IPS-15b (cell line): ENCODE measurements around the gene EXOC6B.

Experiments
- H3K27me3 ChIP-seq: one replicate; pipeline ENCODE4 v1.6.1; 2013; ENCODE audit warnings: low read length; ENCODE audit not compliant: control insufficient read depth, insufficient read depth
- H3K36me3 ChIP-seq: one replicate; pipeline ENCODE4 v1.6.1; 2013; ENCODE audit warnings: low read length; ENCODE audit not compliant: control insufficient read depth, insufficient read depth
- H3K4me1 ChIP-seq: one replicate; pipeline ENCODE4 v1.6.1; 2013; ENCODE audit warnings: mild to moderate bottlenecking, low read length; ENCODE audit not compliant: control insufficient read depth, insufficient read depth
- H3K4me3 ChIP-seq: one replicate; pipeline ENCODE4 v1.5.1; 2013; ENCODE audit warnings: low read depth, low read length
- H3K9ac ChIP-seq: one replicate; pipeline ENCODE4 v1.6.1; 2013; ENCODE audit warnings: low read depth, mild to moderate bottlenecking, low read length
- H3K9me3 ChIP-seq: one replicate; pipeline ENCODE4 v1.6.1; 2013; ENCODE audit warnings: mild to moderate bottlenecking, low read length; ENCODE audit not compliant: control insufficient read depth, insufficient read depth

The EXOC6B gene

DNA sequence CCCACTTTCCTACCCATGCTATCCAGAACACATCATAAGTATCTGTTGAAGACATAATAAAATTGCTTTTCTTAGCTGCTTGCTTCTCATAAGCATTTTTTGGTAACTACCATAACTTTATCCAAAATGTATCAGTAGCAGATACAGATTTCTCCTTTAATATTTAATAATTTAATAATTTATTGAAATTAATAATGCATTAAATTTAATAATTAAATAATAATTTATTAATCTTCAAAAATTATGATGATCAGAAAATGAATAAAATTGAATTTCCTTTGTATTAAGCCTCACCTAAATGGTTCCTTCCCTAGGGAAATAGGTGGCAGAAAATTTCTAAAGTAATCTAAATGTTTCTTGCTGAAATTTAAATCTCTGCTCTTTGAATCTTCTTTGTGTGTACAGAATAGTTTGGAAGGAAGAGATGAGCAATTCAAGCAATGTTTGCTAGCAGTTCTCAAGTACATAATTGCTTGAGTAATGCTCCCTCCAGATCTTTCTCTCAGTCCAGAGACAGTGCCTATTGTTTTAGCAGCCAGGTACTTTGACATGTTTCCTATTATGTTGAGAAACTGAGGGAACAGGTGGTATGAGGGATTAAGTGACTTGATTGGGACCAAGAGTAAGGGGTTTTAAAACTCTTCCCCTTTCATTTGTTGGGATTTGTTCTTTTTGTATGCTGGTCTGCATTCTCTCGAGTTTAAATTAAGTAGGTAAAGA is 555.1 kb downstream of the EXOC6B start:
- H3K27me3 ChIP-seq = no peaks in the 10 kb centered on the region
- H3K9me3 ChIP-seq = no peaks in the 10 kb centered on the region
- no peak overlapping the region for H3K4me3 ChIP-seq
- H3K36me3 ChIP-seq = no peaks in the 10 kb centered on the region
- H3K4me1 ChIP-seq = peaks cover under 1% of the 10 kb centered on the region
- H3K9ac ChIP-seq = no peak overlapping the region

DNA sequence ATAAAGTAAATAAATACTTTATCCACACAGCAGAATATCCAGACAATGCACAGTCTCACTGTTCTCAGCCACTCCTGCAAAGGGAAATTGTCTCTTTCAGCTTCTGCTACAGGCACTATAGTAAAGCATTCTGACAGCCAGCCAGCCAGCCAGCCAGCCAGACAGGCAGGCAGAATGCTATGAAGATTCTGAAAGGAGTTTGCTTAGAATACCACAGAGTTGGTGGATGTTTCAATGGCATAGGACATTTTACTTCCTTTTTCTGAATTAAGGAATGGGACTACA is 562.1 kb downstream of the EXOC6B start:
- H3K4me3 ChIP-seq = no peak overlapping the region
- H3K9ac ChIP-seq = no peak overlapping the region
- no peaks in the 10 kb centered on the region for H3K27me3 ChIP-seq
- H3K4me1 ChIP-seq = no peaks in the 10 kb centered on the region
- H3K9me3 ChIP-seq = no peaks in the 10 kb centered on the region
- no peaks in the 10 kb centered on the region for H3K36me3 ChIP-seq

DNA sequence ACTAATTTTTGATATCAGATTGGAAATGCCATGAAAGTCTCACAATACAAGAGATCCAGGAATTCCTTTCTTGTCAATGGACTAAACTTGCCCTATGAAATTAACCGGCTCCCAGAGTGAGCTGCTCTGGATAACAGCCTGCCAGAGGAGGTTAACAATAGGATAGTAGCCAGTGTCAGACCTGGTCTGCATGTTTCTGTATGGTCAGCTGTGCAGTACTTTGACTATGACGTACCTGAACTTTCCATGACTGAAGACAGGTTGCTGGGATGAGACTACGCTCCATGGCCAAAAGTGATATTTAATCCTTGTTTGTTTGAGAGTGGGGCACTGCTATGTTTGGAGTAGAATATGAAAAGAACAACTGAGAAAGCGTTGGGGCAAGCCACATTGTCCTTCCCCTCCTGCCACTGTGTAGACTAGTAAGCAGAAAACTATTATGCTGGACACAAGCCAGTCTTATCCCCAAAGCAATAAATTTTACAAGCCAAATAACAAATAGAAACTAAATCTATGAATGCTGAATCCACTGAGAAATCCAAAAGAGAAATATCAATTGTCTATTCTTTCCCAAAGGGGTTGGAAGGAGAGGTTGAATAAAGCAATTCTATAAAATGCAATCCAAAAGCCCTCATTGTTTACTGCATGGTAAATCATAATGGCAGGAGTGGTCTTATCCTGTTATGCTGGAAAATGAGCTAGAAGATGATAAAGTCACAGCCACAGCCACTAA is 562.6 kb downstream of the EXOC6B start:
- Histone ChIP-seq H3K36me3 (no peaks in the 10 kb centered on the region), H3K9ac (no peak overlapping the region), H3K27me3 (no peaks in the 10 kb centered on the region), H3K9me3 (no peaks in the 10 kb centered on the region), H3K4me3 (no peak overlapping the region), H3K4me1 (no peaks in the 10 kb centered on the region)

DNA sequence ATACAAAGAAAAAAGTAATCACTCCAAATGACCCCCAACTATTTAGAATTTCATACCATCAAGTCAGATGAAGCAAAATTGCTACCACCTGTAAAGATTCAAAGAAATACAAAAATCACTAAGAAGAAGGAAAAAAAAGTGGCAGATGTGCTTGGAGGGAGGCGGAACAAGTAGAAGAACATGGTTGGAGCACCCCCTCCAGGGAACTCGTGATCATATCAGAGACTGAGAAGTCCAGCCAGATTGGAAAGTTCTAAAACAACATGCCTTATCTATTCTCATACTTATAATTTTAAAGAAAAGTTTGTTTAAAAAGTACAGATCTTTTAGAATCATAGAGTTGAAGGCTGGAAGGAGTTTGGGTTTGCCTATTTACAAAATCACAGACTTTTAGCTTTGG is 564.8 kb downstream of the EXOC6B start:
- no peaks in the 10 kb centered on the region for H3K27me3 ChIP-seq
- no peak overlapping the region for H3K4me3 ChIP-seq
- no peak overlapping the region for H3K9ac ChIP-seq
- no peaks in the 10 kb centered on the region for H3K9me3 ChIP-seq
- no peaks in the 10 kb centered on the region for H3K36me3 ChIP-seq
- H3K4me1 ChIP-seq = no peaks in the 10 kb centered on the region

DNA sequence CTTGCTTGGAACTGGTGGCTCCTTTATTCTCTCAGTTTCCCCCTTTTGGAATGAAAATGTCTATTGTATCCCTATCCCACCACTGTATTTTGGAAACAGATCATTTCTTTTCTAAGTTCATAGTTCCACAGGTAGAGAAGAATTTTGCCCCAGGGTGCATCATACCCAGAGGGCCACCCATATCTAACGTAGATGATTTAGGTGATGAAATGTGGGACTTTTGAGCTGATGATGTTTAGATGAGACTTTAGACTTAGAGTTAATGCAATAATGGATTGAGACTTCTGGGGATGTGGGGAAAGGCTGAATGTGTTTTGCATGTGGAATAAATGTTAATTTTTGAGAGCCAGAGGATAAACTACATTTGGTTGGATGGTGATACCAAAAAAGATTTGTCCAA is 570.3 kb downstream of the EXOC6B start:
- H3K27me3 ChIP-seq = no peaks in the 10 kb centered on the region
- no peaks in the 10 kb centered on the region for H3K36me3 ChIP-seq
- H3K4me3 ChIP-seq = no peak overlapping the region
- H3K9me3 ChIP-seq = no peaks in the 10 kb centered on the region
- no peak overlapping the region for H3K9ac ChIP-seq
- no peaks in the 10 kb centered on the region for H3K4me1 ChIP-seq

DNA sequence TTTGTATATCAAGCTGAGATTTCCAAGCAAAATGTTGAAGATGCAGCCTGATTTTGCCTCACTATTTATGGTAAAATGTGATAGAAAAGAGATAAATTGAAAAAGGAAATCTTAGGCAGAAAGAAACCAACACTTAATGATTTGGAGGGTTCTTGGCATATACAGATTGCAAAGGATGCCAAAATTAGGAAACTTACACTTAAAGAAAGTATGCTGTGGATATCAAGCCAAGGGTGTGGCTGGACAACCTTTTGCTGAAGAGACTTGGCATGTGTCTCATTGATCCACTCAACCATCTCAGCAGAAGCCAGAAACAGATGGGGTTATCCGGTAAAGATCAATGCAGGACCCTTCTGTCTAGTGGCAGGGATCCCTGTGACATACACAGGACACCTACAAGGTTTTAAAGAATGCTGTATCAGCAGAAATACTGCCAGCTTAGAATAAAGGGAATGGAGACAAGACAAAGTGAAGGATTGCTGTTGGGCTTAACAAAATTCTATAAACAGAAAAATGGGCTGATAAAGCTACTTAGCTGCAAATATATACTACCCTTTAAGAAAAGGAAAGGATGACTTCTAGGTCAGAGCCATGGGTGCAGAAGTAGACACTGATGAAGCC is 570.9 kb downstream of the EXOC6B start:
- no peak overlapping the region for H3K4me3 ChIP-seq
- no peaks in the 10 kb centered on the region for H3K36me3 ChIP-seq
- H3K9ac ChIP-seq = no peak overlapping the region
- H3K4me1 ChIP-seq = no peaks in the 10 kb centered on the region
- no peaks in the 10 kb centered on the region for H3K27me3 ChIP-seq
- H3K9me3 ChIP-seq = no peaks in the 10 kb centered on the region

DNA sequence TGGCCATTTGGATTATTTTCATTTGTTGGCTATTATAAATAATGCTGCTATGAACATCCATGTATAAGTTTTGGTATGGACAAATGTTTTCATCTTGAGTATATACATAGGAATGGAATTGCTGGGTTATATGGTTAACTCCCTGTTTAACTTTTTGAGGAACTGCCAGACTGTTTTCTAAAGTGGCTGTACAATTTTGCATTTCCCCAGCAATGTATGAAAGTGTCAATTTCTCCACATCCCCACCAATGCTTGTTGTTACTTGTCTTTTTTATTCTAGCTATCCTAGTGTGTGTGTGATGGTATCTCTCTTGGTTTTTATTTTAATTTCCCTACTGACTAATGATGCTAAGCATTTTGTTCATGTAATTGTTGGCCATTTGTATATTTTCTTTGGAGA is 587.5 kb downstream of the EXOC6B start:
- Histone ChIP-seq H3K27me3 (no peaks in the 10 kb centered on the region), H3K4me3 (no peak overlapping the region), H3K9me3 (no peaks in the 10 kb centered on the region), H3K4me1 (peaks cover 3% of the 10 kb centered on the region), H3K9ac (no peak overlapping the region), H3K36me3 (no peaks in the 10 kb centered on the region)

DNA sequence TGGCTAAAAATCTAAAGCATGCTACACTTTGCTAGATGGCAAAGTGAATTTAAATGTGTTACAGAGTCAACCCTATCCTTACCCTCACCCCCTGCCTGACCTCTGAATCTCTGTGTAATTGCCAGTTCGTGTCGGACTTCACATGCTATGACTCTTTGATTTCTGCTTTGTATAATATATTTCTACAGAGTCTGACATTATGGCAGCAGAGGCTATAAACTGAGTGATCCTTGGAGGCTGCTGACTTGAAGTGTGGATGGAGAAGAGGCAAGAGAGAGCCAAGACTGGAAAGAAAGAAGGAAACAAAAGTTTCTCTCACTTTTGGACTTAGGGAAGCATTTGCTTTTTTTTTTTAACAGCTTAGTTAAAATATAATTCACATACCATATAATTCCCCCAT is 588.3 kb downstream of the EXOC6B start:
- Histone ChIP-seq H3K36me3 (no peaks in the 10 kb centered on the region), H3K9me3 (no peaks in the 10 kb centered on the region), H3K4me3 (no peak overlapping the region), H3K9ac (no peak overlapping the region), H3K4me1 (peaks cover 5% of the 10 kb centered on the region), H3K27me3 (no peaks in the 10 kb centered on the region)

DNA sequence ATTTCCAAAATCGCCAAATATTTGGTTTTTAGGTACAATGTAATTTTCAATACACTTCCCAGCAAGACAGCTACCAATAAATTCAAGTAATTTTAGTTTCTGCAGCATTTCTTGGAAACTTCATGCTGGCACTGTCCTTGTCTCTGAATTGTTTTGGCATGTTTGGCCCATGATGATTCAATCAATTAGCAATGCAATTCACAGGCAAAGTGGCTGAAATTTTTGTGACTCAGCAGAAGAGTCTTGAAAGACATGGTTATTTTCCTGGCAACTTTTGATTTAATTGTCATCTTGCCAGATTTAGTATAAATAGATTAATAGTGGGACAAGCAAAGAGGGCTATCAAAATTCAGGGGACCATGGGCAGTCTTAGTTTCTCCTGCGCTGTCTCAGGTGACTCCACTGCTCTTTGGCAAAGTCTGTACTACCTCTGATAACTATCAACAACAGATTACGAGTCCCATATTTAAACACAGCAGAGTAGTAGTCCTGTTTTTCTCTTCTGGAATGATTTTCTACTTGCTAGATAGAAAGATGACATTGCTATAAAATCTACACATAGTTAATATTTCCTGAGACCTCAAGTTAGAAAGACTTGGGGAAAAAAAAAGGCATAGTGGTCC is 589.3 kb downstream of the EXOC6B start:
- no peaks in the 10 kb centered on the region for H3K9me3 ChIP-seq
- no peak overlapping the region for H3K9ac ChIP-seq
- no peaks in the 10 kb centered on the region for H3K27me3 ChIP-seq
- H3K36me3 ChIP-seq = no peaks in the 10 kb centered on the region
- H3K4me3 ChIP-seq = no peak overlapping the region
- H3K4me1 ChIP-seq = peaks cover 5% of the 10 kb centered on the region

DNA sequence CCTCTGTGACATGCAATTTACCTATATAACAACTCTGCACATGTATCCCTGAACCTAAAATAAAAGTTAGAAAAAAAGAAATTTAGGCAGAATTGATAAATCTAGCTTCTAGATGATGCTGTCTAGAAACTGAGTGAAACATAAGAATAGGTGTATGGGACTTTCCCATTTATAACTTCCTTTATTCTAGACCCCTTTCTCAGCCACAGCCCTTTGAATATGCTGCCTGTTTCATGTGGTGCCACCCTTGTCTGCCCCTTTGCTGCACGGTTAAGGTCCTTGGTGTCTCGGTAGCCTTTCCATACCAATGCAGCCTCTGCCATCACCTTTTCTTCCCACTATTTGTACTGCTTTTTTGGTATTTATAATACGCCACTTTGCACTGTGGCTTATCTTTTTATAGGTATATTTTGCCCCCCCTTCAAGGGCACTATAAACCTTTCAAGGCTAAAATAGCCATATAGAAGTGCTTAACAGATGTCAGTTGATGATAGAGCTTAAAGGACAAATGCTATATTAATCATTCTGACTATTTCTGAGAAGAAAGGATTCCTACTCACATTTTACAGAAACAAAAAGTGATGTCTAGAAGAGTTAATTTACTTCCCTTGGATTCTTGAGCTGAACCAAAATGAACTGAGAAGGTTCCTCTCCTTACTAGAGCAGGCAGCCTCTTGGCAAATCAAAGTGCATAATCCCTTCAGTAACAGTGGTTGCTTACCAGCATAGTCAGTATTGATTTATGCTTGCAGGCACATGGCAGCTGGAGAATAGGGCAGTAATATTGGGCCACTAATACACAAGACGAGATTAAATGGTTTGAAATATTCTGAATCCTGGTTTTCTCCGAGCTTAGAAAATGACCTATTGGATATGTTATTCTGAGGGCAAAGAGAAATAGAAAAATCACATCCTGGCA is 590.1 kb downstream of the EXOC6B start:
- no peaks in the 10 kb centered on the region for H3K36me3 ChIP-seq

DNA sequence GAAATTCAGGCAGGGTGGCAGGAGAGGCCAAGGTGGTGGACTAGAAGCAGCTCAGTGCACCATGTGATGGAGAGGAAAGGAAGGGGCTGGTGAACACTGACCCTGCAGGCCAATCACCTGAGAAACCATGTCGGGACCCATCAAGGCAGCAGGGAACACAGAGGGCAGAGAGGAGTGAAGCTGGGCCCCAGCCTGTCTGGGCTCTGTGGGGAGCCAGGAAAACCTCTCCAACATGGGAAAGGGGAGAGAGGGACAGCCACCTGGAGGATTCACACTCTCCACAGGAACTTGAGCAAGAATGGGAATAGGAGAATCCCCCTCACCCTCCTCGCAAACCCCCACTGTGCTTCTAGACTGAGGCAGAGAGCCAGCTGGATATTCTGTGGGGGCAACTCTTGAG is 592.6 kb downstream of the EXOC6B start:
- Histone ChIP-seq H3K4me3 (no peak overlapping the region), H3K9me3 (no peaks in the 10 kb centered on the region), H3K36me3 (no peaks in the 10 kb centered on the region), H3K27me3 (no peaks in the 10 kb centered on the region), H3K9ac (no peak overlapping the region), H3K4me1 (peaks cover 10% of the 10 kb centered on the region)

More for the DNA sequence above, 590.1 kb downstream of the EXOC6B start:
- Histone ChIP-seq H3K9me3 (no peaks in the 10 kb centered on the region), H3K4me1 (peaks cover 5% of the 10 kb centered on the region), H3K9ac (no peak overlapping the region), H3K4me3 (no peak overlapping the region), H3K27me3 (no peaks in the 10 kb centered on the region)
